ENCODE measurements around the gene GLUD1. TPM values are rescaled to one million over a fixed set of nuclear protein-coding genes. Genes with fewer than 3 reads are reported as not detected.

GLUD1 gene
- total RNA-seq, 1 experiment from 2014 or later = 105 TPM

DNA sequence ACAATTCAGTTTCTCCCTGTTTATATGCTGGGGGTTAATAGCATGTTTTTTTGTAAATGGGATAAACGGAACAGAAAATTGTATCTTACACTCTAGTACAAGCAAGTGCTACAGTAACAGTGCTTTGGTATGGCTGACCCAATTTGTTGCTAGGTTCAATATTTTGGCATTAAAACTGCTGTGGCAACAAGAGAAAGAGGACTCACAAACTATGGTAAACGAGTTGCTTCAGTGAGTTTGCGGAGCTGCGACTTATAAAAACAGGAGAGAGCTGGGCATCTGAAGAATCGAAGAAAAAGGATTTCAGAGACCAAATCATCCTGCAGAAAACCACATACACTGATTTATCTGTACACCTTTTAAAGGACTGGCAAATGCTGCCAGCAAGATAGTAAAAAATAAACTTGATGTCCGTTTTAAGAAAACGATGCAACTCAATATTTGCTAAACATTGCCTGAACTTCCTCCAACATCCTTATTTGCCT lies 2.2 kb downstream of the GLUD1 start:
- H3K36me3 ChIP-seq (ENCODE audit: low read depth) = 0 out of 2 replicates have a peak, but pooled peaks cover 3% of the 10 kb centered on the region
- H3K79me2 ChIP-seq (ENCODE audit: low read depth) = peaks cover 79% of the 10 kb centered on the region
- TF ChIP-seq, protein P1, sequence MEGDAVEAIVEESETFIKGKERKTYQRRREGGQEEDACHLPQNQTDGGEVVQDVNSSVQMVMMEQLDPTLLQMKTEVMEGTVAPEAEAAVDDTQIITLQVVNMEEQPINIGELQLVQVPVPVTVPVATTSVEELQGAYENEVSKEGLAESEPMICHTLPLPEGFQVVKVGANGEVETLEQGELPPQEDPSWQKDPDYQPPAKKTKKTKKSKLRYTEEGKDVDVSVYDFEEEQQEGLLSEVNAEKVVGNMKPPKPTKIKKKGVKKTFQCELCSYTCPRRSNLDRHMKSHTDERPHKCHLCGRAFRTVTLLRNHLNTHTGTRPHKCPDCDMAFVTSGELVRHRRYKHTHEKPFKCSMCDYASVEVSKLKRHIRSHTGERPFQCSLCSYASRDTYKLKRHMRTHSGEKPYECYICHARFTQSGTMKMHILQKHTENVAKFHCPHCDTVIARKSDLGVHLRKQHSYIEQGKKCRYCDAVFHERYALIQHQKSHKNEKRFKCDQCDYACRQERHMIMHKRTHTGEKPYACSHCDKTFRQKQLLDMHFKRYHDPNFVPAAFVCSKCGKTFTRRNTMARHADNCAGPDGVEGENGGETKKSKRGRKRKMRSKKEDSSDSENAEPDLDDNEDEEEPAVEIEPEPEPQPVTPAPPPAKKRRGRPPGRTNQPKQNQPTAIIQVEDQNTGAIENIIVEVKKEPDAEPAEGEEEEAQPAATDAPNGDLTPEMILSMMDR (conservative IDR thresholded peaks at IDR 0.05) = no peak
- no peak for TF ChIP-seq EZH2 (IDR thresholded peaks at IDR 0.05; ENCODE audit: low read depth)
- H4K20me1 ChIP-seq (ENCODE audit: insufficient read depth) = no peaks in the 10 kb centered on the region
- peak in 1 of 2 experiments; percentile 46 for DNase-seq
- H3K27me3 ChIP-seq (ENCODE audit: insufficient read depth, low read depth) = no peaks in the 10 kb centered on the region
- peak overlapping the region; percentile 23; the same call in 1 of the 2 replicates for H2AFZ ChIP-seq
- ChIA-PET POLR2A (ENCODE audit: unreplicated experiment) (interaction anchor here (0.5 to 0.9 kb wide), 5 partner anchors 10 to 158 kb away, joined by 3 to 12 read pairs (median 7); no protein-coding TSS in a partner anchor), CTCF (interaction anchor here (0.6 kb wide), 1 partner anchor 602 kb away, joined by 4 read pairs; no protein-coding TSS in a partner anchor)
- peak overlapping the region; percentile 58 for H3K4me3 ChIP-seq
- no peaks in the 10 kb centered on the region for H3K9me2 ChIP-seq (ENCODE audit: insufficient read depth)
- no peaks in the 10 kb centered on the region for H3K9me3 ChIP-seq (ENCODE audit: insufficient read depth, low read depth)
- intact Hi-C loops (cut with micrococcal nuclease; ENCODE audit: unreplicated experiment) = loop anchor here (2.0 kb wide), 1 partner anchor 336 kb away; the partner anchor contains the start of gene BMPR1A
- peak overlapping the region; percentile 80 for H3K27ac ChIP-seq
- peaks cover 24% of the 10 kb centered on the region for H3F3A ChIP-seq (ENCODE audit: insufficient read depth, low read depth)
- no TSS peak for BruUV-seq (replicated peaks)
- H3K4me1 ChIP-seq (replicated peaks; ENCODE audit: insufficient read depth) = peaks cover 40% of the 10 kb centered on the region
- peak overlapping the region; percentile 83 for H3K4me2 ChIP-seq

DNA sequence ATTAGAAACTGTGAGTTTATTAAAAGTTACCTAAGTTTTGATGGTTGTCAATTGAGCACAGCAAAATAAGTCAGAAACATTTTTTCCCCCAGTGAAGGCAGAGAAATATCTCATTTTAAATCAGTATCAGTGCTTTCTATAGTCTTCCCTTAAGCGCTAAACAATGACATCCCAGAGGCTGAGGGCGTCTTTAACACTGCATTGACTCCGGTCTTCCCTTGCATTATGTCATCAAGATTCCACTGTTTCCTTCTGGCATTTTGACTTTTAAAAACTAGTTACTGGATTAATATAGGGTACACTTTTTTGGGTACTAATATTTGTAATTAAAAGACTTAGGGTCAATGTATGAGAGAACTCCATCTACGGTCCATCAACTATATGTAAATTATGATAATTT lies 3.9 kb downstream of the GLUD1 start:
- ChIA-PET POLR2A (ENCODE audit: unreplicated experiment) (no interaction called here), CTCF (no interaction called here)
- Histone ChIP-seq H3K79me2 (ENCODE audit: low read depth) (peaks cover 78% of the 10 kb centered on the region), H2AFZ (no peak overlapping the region), H3K4me1 (replicated peaks; ENCODE audit: insufficient read depth) (peaks cover 25% of the 10 kb centered on the region), H3K9me2 (ENCODE audit: insufficient read depth) (no peaks in the 10 kb centered on the region), H3K9me3 (ENCODE audit: insufficient read depth, low read depth) (no peaks in the 10 kb centered on the region), H3K4me3 (no peak overlapping the region; the same call in 1 of the 2 replicates), H4K20me1 (ENCODE audit: insufficient read depth) (no peaks in the 10 kb centered on the region), H3K27ac (no peak overlapping the region), H3K27me3 (ENCODE audit: insufficient read depth, low read depth) (no peaks in the 10 kb centered on the region), H3F3A (ENCODE audit: insufficient read depth, low read depth) (peaks cover 24% of the 10 kb centered on the region), H3K4me2 (peak overlapping the region; percentile 83), H3K36me3 (ENCODE audit: low read depth) (0 out of 2 replicates have a peak, but pooled peaks cover 3% of the 10 kb centered on the region)
- no TSS peak for BruUV-seq (replicated peaks)
- no peak for DNase-seq
- intact Hi-C loops (cut with micrococcal nuclease; ENCODE audit: unreplicated experiment) = no loop called here
- TF ChIP-seq, protein P1 (conservative IDR thresholded peaks at IDR 0.05) = no peak
- TF ChIP-seq EZH2 (IDR thresholded peaks at IDR 0.05; ENCODE audit: low read depth) = no peak

DNA sequence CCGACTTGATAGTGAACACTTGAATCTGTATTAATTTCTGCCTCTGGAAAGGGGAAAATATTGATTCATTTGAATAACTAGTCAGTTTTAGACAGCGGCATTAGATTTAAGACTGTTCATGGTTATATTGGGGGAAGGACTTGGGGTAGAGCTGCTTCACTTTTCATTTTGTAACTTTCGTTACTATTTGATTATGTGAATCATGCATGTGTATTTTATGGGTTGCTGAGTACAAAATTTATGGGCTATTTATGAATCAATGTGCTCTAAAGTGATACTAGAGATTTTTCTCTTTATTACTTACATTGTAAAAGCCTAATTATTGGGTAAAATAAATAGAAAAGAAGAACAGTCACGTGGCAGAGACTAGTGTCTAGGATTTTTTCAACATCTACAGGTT lies 4.9 kb downstream of the GLUD1 start:
- no peak overlapping the region for H3K4me2 ChIP-seq
- H3K4me3 ChIP-seq = no peak overlapping the region
- peaks cover 29% of the 10 kb centered on the region for H3K4me1 ChIP-seq (replicated peaks; ENCODE audit: insufficient read depth)
- BruUV-seq (replicated peaks) = no TSS peak
- intact Hi-C loops (cut with micrococcal nuclease; ENCODE audit: unreplicated experiment) = no loop called here
- ChIA-PET CTCF (no interaction called here), POLR2A (ENCODE audit: unreplicated experiment) (no interaction called here)
- H4K20me1 ChIP-seq (ENCODE audit: insufficient read depth) = no peaks in the 10 kb centered on the region
- no peak overlapping the region for H2AFZ ChIP-seq
- TF ChIP-seq EZH2 (IDR thresholded peaks at IDR 0.05; ENCODE audit: low read depth) = no peak
- TF ChIP-seq, protein P1 (conservative IDR thresholded peaks at IDR 0.05) = no peak
- 0 out of 2 replicates have a peak, but pooled peaks cover 3% of the 10 kb centered on the region for H3K36me3 ChIP-seq (ENCODE audit: low read depth)
- H3K27ac ChIP-seq = no peak overlapping the region
- H3K9me3 ChIP-seq (ENCODE audit: insufficient read depth, low read depth) = no peaks in the 10 kb centered on the region
- peaks cover 86% of the 10 kb centered on the region for H3K79me2 ChIP-seq (ENCODE audit: low read depth)
- H3K27me3 ChIP-seq (ENCODE audit: insufficient read depth, low read depth) = no peaks in the 10 kb centered on the region
- H3K9me2 ChIP-seq (ENCODE audit: insufficient read depth) = no peaks in the 10 kb centered on the region
- DNase-seq = no peak
- peaks cover 27% of the 10 kb centered on the region for H3F3A ChIP-seq (ENCODE audit: insufficient read depth, low read depth)

All from PC-9 (cell line).